HG03469 (cell line): Measurements from ENCODE around the gene TTF2.

Source experiments
- ATAC-seq: cut with Tn5 transposase; IDR thresholded peaks from one replicate; pipeline ENCODE4 v1.9.1; 2021; ENCODE audit warnings: mild to moderate bottlenecking, moderate library complexity, moderate number of reproducible peaks; ENCODE audit not compliant: unreplicated experiment

Gene TTF2

DNA sequence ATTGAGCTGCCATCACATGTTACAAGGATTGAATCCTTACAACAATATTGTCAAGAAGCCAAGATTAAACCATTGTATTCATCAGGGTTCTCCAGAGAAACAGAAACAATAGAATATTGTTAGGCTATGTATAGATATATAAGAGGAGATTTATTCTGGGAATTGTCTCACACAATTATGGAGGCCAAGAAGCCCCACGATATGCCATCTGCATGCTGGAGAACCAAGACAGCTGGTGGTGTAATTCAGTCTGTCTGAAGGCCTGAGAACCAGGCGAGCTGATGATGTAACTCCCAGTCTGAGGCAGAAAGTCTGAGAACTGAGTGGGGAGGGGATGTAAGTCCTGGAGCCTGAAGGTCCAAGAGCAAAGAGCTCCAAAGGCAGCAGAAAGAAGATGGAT lies 14.5 kb upstream of the TTF2 start:
- no peak for ATAC-seq

- no peak for ATAC-seq
Measured at GRCh38 chr1:117046781-117047180, 13.3 kb upstream of the TTF2 start.

DNA sequence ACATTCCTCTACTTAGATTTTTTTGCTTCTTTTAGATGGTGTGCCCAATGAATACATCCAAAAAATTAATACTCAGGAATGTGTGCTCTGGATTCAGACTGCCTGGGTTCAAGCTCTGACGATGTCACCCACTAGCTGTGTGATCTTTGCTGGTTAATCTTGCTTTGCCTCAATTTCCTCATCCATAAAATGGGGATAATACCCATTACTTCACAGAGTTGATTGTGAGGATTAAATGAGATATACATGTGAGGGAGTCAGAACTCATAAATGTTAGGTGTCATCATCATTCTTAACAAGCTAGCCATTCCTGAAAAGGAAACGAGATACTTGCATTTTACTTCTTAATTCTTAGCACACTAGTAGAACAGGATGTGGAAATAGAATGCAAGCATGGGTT lies 12.9 kb upstream of the TTF2 start:
- no peak for ATAC-seq

- ATAC-seq: no peak
Measured at GRCh38 chr1:117049857-117050256, 10.3 kb upstream of the TTF2 start.

DNA sequence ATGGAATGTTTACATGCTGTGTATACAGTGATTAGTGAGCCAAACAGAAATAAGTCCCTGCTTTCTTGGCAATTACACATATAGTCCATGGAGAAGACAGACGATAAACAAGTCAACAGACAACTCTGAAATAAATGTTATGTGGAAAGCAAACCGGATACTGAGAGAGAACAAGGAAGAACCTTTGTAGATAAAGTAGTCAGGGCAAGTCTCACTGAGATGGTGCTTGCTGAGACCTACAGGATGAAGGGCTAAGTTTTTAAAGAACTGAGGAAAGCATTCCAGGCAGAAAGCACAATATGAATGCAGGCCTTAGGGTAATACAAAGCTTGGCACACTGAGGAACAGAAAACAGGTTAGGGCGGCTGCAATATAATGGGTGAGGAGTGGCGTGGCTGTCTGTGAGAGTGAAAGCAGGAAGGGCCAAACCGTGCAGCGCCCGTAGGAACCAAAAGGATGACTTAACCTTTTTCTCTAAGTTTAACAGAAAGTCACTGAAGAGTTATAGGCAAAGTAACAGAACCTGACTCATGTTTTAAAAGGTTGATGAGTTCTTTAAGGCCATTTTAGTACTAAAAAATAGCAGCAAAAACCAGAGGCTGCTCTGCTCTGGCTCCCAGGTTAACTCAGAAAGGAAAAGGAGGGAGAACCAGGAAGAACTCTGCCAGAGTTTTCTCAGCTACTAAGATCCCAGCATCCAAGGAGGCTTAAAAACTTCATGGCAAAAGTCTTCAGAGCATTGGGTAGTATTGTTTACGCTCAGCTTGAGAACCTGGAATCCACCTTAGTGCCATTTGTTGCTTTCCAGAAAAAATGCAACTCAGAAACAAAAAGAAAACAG lies 8.7 kb upstream of the TTF2 start:
- ATAC-seq: peak; percentile 70

DNA sequence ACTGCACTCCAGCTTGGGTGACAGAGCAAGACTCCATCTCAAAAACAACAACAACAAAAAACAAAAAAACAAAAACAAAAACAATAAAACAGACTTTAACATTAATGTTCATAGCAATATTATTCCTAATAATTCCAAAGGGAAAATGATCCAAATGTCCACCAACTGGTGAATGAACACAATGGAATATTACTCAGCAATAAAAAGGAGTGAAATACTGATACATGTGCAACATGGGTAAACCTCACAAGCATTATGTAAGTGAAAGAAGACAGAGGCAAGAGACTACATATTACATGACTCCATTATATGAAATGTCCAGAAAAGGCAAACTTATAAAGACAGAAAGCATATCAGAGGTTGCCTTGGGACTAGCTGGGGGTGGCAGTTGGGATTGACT lies 6.1 kb upstream of the TTF2 start:
- ATAC-seq: no peak

GRCh38 chr1:117058810-117059209 lies 1.3 kb upstream of the TTF2 start:
- no peak for ATAC-seq

GRCh38 chr1:117059334-117059677 lies 820 bp upstream of the TTF2 start:
- ATAC-seq: no peak

DNA sequence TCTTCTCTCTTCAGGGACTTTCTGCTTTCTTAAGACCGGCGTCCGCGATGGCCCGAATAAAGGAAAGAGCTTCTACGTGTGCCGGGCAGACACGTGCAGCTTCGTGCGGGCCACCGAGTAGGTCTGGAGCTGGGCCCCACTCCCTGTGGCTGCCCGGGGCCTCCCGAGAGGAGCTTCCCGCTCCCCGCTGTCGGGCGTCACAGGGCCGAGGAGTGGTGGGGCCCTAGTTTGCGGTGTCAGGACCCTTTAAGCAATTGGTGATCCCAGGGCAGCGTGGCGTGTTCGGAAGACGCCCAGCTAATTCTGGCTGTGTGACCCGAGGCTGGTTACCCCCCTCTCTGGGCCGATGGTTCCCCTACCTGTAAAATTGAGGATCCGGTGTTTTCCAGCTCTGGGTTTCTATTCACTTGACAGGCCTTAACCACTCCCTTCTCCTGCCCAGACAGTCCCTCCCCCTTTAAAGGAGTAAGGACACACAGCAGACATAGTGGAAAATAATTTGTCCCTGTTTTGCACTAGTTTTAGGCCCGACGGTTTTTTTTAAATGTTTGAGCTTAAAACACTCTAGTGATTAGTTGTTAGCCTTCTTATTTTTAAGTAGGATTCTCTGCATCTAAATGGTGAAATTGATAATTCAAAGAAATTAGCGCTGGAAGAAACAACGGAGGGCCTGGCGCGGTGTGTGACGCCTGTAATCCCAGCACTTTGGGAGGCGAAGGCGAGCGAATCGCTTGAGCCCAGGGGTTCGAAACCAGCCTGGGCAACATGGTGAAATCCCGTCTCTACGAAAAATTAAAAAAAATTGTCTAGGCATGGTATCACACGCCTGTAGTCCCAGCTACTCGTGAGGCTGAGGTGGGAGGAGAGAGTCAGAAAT lies 553 bp downstream of the TTF2 start:
- no peak for ATAC-seq

GRCh38 chr1:117061986-117062415 lies 1.9 kb downstream of the TTF2 start:
- ATAC-seq: peak; percentile 39

- no peak for ATAC-seq
Measured at GRCh38 chr1:117066367-117066766, 6.2 kb downstream of the TTF2 start.

- no peak for ATAC-seq
Measured at GRCh38 chr1:117067533-117068370, 7.6 kb downstream of the TTF2 start.

DNA sequence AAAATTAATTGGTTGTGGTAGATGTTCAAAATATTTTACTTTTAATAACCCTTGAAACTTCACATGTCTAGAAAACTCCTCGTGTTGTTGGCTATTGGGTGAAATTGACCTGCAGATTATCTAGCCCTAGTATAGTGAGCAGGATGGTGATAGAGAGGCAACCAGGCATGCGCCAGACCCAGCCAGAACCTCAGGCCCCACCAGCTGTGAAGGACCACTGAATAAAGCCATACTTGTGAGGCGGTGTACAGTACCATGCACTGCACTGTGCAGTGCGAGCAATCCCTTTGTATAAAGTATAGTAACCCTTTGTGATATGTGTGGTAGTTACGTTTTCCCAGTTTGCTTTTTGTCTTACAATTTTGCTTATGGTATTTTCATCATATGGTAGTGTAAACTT lies 8.5 kb downstream of the TTF2 start:
- no peak for ATAC-seq

GRCh38 chr1:117069220-117069844 lies 9.2 kb downstream of the TTF2 start:
- ATAC-seq: no peak

GRCh38 chr1:117070124-117070523 lies 10.0 kb downstream of the TTF2 start:
- ATAC-seq: no peak

GRCh38 chr1:117076648-117077047 lies 16.5 kb downstream of the TTF2 start:
- no peak for ATAC-seq

DNA sequence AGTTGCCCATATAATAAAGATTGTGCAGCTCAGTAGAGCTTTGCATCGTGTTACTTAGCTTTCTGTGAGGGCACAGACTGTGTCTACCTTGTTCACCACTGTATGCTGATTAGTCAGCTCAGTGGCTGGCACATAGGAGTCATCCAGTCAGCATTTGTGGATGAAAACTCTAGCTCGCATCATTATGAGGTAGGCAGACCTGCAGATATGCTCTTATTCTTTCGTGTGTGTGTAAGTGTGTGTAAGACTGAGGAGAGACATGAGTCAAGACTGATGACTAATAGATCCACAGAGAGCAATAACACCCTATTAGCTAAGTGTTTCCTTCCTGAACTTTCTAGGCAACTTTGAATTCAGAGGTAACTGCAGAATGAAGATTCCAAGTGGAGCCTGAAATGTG lies 17.1 kb downstream of the TTF2 start:
- no peak for ATAC-seq

DNA sequence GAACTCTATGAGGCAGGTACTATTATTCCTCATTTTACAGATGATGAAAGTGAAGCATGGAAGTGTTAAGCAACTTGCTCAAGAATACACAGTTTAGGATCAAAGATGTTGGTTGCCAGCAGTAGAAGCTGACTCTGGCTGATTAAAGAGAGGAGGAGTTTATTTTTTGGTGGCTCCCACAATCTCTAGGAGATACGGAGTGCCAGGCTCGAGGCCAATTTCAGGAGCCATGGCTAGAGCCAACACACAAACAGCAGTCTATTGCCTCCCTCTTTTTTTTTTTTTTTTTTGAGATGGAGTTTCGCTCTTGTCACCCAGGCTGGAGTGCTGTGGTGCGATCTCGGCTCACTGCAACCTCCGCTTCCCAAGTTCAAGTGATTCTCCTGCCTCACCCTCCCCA lies 19.6 kb downstream of the TTF2 start:
- no peak for ATAC-seq

DNA sequence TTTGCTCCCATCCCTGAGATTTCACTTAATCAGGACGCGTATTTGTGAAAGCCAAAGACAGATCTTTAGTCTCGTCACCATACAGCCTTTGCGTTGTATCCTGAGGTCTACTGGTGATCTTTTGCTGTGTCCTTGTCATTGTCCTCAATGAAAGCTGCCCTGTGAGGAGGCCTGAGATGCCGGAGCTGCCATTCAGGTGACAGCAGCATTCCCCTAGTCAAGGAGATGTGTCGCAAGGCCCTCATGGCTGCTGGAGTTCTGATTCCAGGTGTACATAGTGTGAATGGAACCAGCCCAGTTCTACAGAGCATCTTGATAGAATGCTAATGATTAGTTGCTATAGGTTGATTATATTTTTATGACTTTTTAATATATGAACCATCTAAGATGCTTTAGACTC lies 24.1 kb downstream of the TTF2 start:
- no peak for ATAC-seq

GRCh38 chr1:117087686-117088085 lies 27.6 kb downstream of the TTF2 start:
- ATAC-seq: no peak

GRCh38 chr1:117089996-117090395 lies 29.9 kb downstream of the TTF2 start:
- no peak for ATAC-seq
